H9 (cell line): ENCODE data around the gene OGG1. TPM values are rescaled to one million over a fixed set of nuclear protein-coding genes. Genes with fewer than 3 reads are reported as not detected.

ENCODE experiments used
- DNase-seq: peaks from one replicate; pipeline ENCODE4 v3.0.0-alpha.2; 2017
- H2AFZ ChIP-seq: one replicate; pipeline ENCODE4 v1.6.1; 2013; ENCODE audit warnings: mild to moderate bottlenecking, low read length, control low read depth, moderate library complexity
- H2AK5ac ChIP-seq: 2 replicates; pipeline ENCODE4 v1.6.1; 2013; ENCODE audit warnings: low read length, control low read depth, mixed read lengths; ENCODE audit not compliant: insufficient read length
- H2BK120ac ChIP-seq: one replicate; pipeline ENCODE4 v1.6.1; 2013; ENCODE audit warnings: low read depth, mild to moderate bottlenecking, low read length, control low read depth, inconsistent platforms; ENCODE audit not compliant: poor library complexity, severe bottlenecking
- H2BK12ac ChIP-seq: 2 replicates; pipeline ENCODE4 v1.6.1; 2013; ENCODE audit warnings: low read length, control low read depth, mixed read lengths, low read depth; ENCODE audit not compliant: insufficient read length
- H2BK15ac ChIP-seq: 2 replicates; pipeline ENCODE4 v1.6.1; 2013; ENCODE audit warnings: low read depth, low read length, control low read depth
- H2BK20ac ChIP-seq: one replicate; pipeline ENCODE4 v1.6.1; 2013; ENCODE audit warnings: low read depth, mild to moderate bottlenecking, low read length, control low read depth, inconsistent platforms; ENCODE audit not compliant: poor library complexity, severe bottlenecking
- H2BK5ac ChIP-seq: 2 replicates; pipeline ENCODE4 v1.6.1; 2013; ENCODE audit warnings: low read length, control low read depth, mixed read lengths; ENCODE audit not compliant: insufficient read length
- H3K14ac ChIP-seq: 2 replicates; pipeline ENCODE4 v1.6.1; 2013; ENCODE audit warnings: low read length, control low read depth; ENCODE audit not compliant: insufficient read depth
- H3K18ac ChIP-seq: 2 replicates; pipeline ENCODE4 v1.6.1; 2013; ENCODE audit warnings: low read depth, mild to moderate bottlenecking, mixed read lengths, low read length, control low read depth; ENCODE audit not compliant: insufficient read length
- H3K23ac ChIP-seq: 2 replicates; pipeline ENCODE4 v1.6.1; 2013; ENCODE audit warnings: low read length, control low read depth, mixed read lengths, low read depth; ENCODE audit not compliant: insufficient read length
- H3K23me2 ChIP-seq: 2 replicates; pipeline ENCODE4 v1.6.1; 2013; ENCODE audit warnings: low read depth, mild to moderate bottlenecking, mixed read lengths, low read length, control low read depth; ENCODE audit not compliant: insufficient read length, poor library complexity, severe bottlenecking
- H3K27ac ChIP-seq: 2 replicates; pipeline ENCODE4 v1.5.1; 2013; ENCODE audit warnings: low read length, control low read depth, mixed read lengths, low read depth; ENCODE audit not compliant: insufficient read length
- H3K27me3 ChIP-seq: 2 replicates; pipeline ENCODE4 v1.6.1; 2013; ENCODE audit warnings: low read length, control low read depth, inconsistent platforms; ENCODE audit not compliant: insufficient read depth
- H3K4ac ChIP-seq: 2 replicates; pipeline ENCODE4 v1.6.1; 2013; ENCODE audit warnings: low read depth, mild to moderate bottlenecking, control low read depth, inconsistent platforms, low read length, moderate library complexity
- H3K4me1 ChIP-seq: 2 replicates; pipeline ENCODE4 v1.6.1; 2013; ENCODE audit warnings: low read length, control low read depth, inconsistent platforms; ENCODE audit not compliant: insufficient read depth
- H3K4me2 ChIP-seq: 2 replicates; pipeline ENCODE4 v1.6.1; 2013; ENCODE audit warnings: low read length, control low read depth, mixed read lengths; ENCODE audit not compliant: insufficient read length, insufficient read depth
- H3K56ac ChIP-seq: 2 replicates; pipeline ENCODE4 v1.6.1; 2013; ENCODE audit warnings: low read depth, mild to moderate bottlenecking, mixed read lengths, low read length, control low read depth; ENCODE audit not compliant: insufficient read length
- H3K79me1 ChIP-seq: 2 replicates; pipeline ENCODE4 v1.6.1; 2013; ENCODE audit warnings: low read depth, mild to moderate bottlenecking, moderate library complexity, low read length, control low read depth, inconsistent platforms; ENCODE audit not compliant: insufficient read depth, poor library complexity, severe bottlenecking
- H3K79me2 ChIP-seq: 2 replicates; pipeline ENCODE4 v1.6.1; 2013; ENCODE audit warnings: low read length, control low read depth, inconsistent platforms; ENCODE audit not compliant: insufficient read depth
- H3K9ac ChIP-seq: 2 replicates; pipeline ENCODE4 v1.6.1; 2013; ENCODE audit warnings: low read length, control low read depth, mixed read lengths; ENCODE audit not compliant: insufficient read length; ENCODE audit errors: extremely low read depth
- H3K9me3 ChIP-seq: one replicate; pipeline ENCODE4 v1.6.1; 2013; ENCODE audit warnings: low read depth, low read length, inconsistent platforms; ENCODE audit not compliant: control insufficient read depth
- H3T11ph ChIP-seq: one replicate; pipeline ENCODE4 v1.6.1; 2013; ENCODE audit warnings: mild to moderate bottlenecking, low read length, control low read depth, inconsistent platforms
- H4K20me1 ChIP-seq: one replicate; pipeline ENCODE4 v1.6.1; 2013; ENCODE audit not compliant: control insufficient read depth, insufficient read length, insufficient read depth
- H4K5ac ChIP-seq: 2 replicates; pipeline ENCODE4 v1.6.1; 2013; ENCODE audit warnings: low read depth, mild to moderate bottlenecking, mixed read lengths, low read length, control low read depth; ENCODE audit not compliant: insufficient read length
- H4K8ac ChIP-seq: replicated peaks from 2 replicates; pipeline ENCODE4 v1.6.1; 2013; ENCODE audit warnings: low read length, control low read depth, mixed read lengths, low read depth; ENCODE audit not compliant: insufficient read length
- H4K91ac ChIP-seq: 2 replicates; pipeline ENCODE4 v1.6.1; 2013; ENCODE audit warnings: low read depth, mild to moderate bottlenecking, moderate library complexity, mixed read lengths, low read length, control low read depth; ENCODE audit not compliant: insufficient read length
- H3K27ac Mint-ChIP-seq, 3 experiments: 2 replicates in 2 of 3; 3 replicates in 1 of 3; pipeline ENCODE4 v1.8.0; 2020 to 2021; ENCODE audit warnings: mixed read lengths in 3 of 3, mild to moderate bottlenecking in 1 of 3, moderate library complexity in 1 of 3
- H3K27me3 Mint-ChIP-seq: 2 replicates; pipeline ENCODE4 v1.8.0; 2021; ENCODE audit warnings: low read depth, mild to moderate bottlenecking, moderate library complexity, mixed read lengths
- H3K36me3 Mint-ChIP-seq, 3 experiments: 2 replicates in 2 of 3; 3 replicates in 1 of 3; pipeline ENCODE4 v1.8.0; 2020 to 2021; ENCODE audit warnings: low read depth in 3 of 3, mixed read lengths in 3 of 3; ENCODE audit not compliant: insufficient read depth in 1 of 3
- H3K4me1 Mint-ChIP-seq, 2 experiments: 2 replicates each; pipeline ENCODE4 v1.8.0; 2020; ENCODE audit warnings: mixed read lengths in 2 of 2
- H3K4me3 Mint-ChIP-seq, 2 experiments: 2 replicates in 1 of 2; 3 replicates in 1 of 2; pipeline ENCODE4 v1.8.0; 2020 to 2021; ENCODE audit warnings: mild to moderate bottlenecking in 2 of 2, mixed read lengths in 2 of 2, moderate library complexity in 1 of 2
- H3K9me3 Mint-ChIP-seq, 2 experiments: 2 replicates in 1 of 2; 3 replicates in 1 of 2; pipeline ENCODE4 v1.8.0; 2020; ENCODE audit warnings: mild to moderate bottlenecking in 2 of 2, mixed read lengths in 2 of 2, moderate library complexity in 1 of 2
- CTCF ChIP-seq: fragments of 200-600 bp; sonication (generic); conservative IDR thresholded peaks from 3 replicates; pipeline ENCODE4 v1.8.0; 2021; ENCODE audit warnings: antibody characterized with exemption, mild to moderate bottlenecking
- WGBS: extraction: QIAGEN DNeasy Blood & Tissue Kit; methylation state at CpG from one replicate; pipeline ENCODE4 v1.1.7; 2013; ENCODE audit warnings: missing lambda C conversion rate, low lambda C conversion rate, mixed read lengths; ENCODE audit not compliant: insufficient read length; ENCODE audit errors: extremely low coverage; 5-methylcytosine and 5-hydroxymethylcytosine counted together
- total RNA-seq: library from RNA; stranded (reverse); gene quantifications from 2 replicates; pipeline ENCODE4 v1.2.1, GENCODE V29; 2021

Gene OGG1
- total RNA-seq, 1 experiment from 2014 or later, result 43.4 TPM

DNA sequence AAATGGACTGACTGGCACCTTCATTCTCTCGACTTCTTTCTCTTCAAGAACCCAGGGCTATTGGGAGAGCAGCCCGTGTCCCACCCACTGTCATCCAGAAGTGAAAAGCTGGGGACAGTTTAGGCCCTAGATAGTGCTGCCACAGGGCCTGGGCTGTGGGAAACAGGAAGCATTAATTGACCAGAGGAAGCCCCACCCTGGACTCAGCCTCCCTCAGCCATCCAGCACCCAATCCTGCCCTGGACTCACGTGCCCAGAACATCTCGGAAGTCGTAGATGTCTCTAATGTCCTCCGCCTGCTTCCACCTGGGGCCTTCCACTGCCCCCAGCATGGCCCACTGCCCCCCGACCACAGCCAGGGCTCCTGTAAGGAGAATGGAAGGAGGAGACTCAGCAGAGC is 17.7 kb downstream of the OGG1 start:
- no peaks in the 10 kb centered on the region for H3K79me1 ChIP-seq
- H3K4me1 ChIP-seq, result no peaks in the 10 kb centered on the region
- H3K79me2 ChIP-seq, result no peaks in the 10 kb centered on the region
- no peak overlapping the region for H3K4ac ChIP-seq
- WGBS, result no CpG with 5 or more reads among the region's 7 CpGs
- no peak overlapping the region for H2BK120ac ChIP-seq
- no peaks in the 10 kb centered on the region for H3K23me2 ChIP-seq
- no peak overlapping the region for H2BK15ac ChIP-seq
- no peak overlapping the region for H3K4me2 ChIP-seq
- H4K20me1 ChIP-seq, result no peaks in the 10 kb centered on the region
- H3K9ac ChIP-seq, result no peak overlapping the region
- no peak overlapping the region; a peak in 1 of 7 replicates for H3K27ac Mint-ChIP-seq
- H2BK20ac ChIP-seq, result no peak overlapping the region
- no peak overlapping the region for H3K56ac ChIP-seq
- peaks cover 50% of the 10 kb centered on the region for H3K27me3 Mint-ChIP-seq
- H3K9me3 ChIP-seq, result no peaks in the 10 kb centered on the region
- H3K23ac ChIP-seq, result no peak overlapping the region
- peaks cover 21 to 32% of the 10 kb centered on the region in 2 experiments for H3K4me1 Mint-ChIP-seq
- H3K36me3 Mint-ChIP-seq, result peaks cover 0 to 16% (median 2%) of the 10 kb centered on the region in 3 experiments; a peak in 3 of 7 replicates
- TF ChIP-seq CTCF, result no peak
- no peak for DNase-seq
- H3K9me3 Mint-ChIP-seq, result no peaks in the 10 kb centered on the region
- H4K91ac ChIP-seq, result no peak overlapping the region
- H3K27ac ChIP-seq, result no peak overlapping the region
- H2AK5ac ChIP-seq, result no peak overlapping the region
- H3K18ac ChIP-seq, result no peak overlapping the region
- H3K14ac ChIP-seq, result no peak overlapping the region
- H2BK12ac ChIP-seq, result no peak overlapping the region
- H2BK5ac ChIP-seq, result no peak overlapping the region
- H2AFZ ChIP-seq, result no peak overlapping the region
- no peak overlapping the region for H4K8ac ChIP-seq
- H3T11ph ChIP-seq, result no peak overlapping the region
- H4K5ac ChIP-seq, result no peak overlapping the region
- H3K4me3 Mint-ChIP-seq, result no peak overlapping the region
- H3K27me3 ChIP-seq, result no peaks in the 10 kb centered on the region; the same call in 1 of the 2 replicates
